Endothelial cell of umbilical vein (primary cell): Measurements from ENCODE around the gene ITM2C. TPM values are rescaled to one million over a fixed set of nuclear protein-coding genes. Genes with fewer than 3 reads are reported as not detected.

Experiments used
- BruUV-seq: library from RNA; stranded (reverse); fragments of 400-500 nt; replicated peaks from 2 replicates; lab custom pipeline; 2021; lab: Mats Ljungman, UMichigan
- CTCF ChIA-PET: fragments of 300-600, 350-600 bp; sonication (Branson Sonifier 250); formaldehyde crosslinking; loops from one replicate; lab custom pipeline; 2021; ENCODE audit warnings: antibody characterized with exemption, inconsistent platforms; lab: Charles Lee
- POLR2A ChIA-PET: fragments of 300-600, 350-600 bp; sonication (Branson Sonifier 250); formaldehyde crosslinking; loops from one replicate; lab custom pipeline; 2021; ENCODE audit warnings: antibody characterized with exemption, inconsistent platforms; lab: Charles Lee
- DNase-seq: peaks from one replicate; pipeline ENCODE4 v3.0.0-alpha.2; 2011; ENCODE audit warnings: low read depth, low spot score
- FAIRE-seq: peaks from 2 replicates; lab custom pipeline; 2011; peaks lifted over from hg19 to GRCh38; lab: Jason Lieb, UNC
- H2AFZ ChIP-seq: 2 replicates; pipeline ENCODE4 v1.6.0; 2012; ENCODE audit warnings: low read depth, low read length, control low read depth, inconsistent platforms
- H3K27ac ChIP-seq: 2 replicates; pipeline ENCODE4 v1.5.1; 2011; ENCODE audit warnings: low read depth, mild to moderate bottlenecking, control low read depth, low read length, moderate library complexity; ENCODE audit not compliant: insufficient read depth
- H3K27me3 ChIP-seq, 2 experiments: 2 replicates each; pipeline versions ENCODE4 v1.6.0 to v1.6.1; 2011; ENCODE audit warnings: low read length in 2 of 2, mixed read lengths in 1 of 2; ENCODE audit not compliant: control insufficient read depth in 2 of 2, insufficient read depth in 2 of 2
- H3K36me3 ChIP-seq, 2 experiments: 2 replicates in 1 of 2; 3 replicates in 1 of 2; pipeline ENCODE4 v1.5.1; 2011; ENCODE audit warnings: low read length in 2 of 2, mild to moderate bottlenecking in 1 of 2, moderate library complexity in 1 of 2; ENCODE audit not compliant: control insufficient read depth in 2 of 2, insufficient read depth in 2 of 2; ENCODE audit errors: extremely low read depth in 1 of 2
- H3K4me1 ChIP-seq: 3 replicates; pipeline ENCODE4 v1.5.1; 2011; ENCODE audit warnings: mild to moderate bottlenecking, low read length; ENCODE audit not compliant: control insufficient read depth, insufficient read depth; ENCODE audit errors: extremely low read depth
- H3K4me2 ChIP-seq: 2 replicates; pipeline ENCODE4 v1.6.1; 2011; ENCODE audit warnings: low read length, control low read depth, mixed read lengths; ENCODE audit not compliant: insufficient read depth
- H3K4me3 ChIP-seq, 3 experiments: fragments of 200-600 bp in 1 of 3; sonication (generic), shearing (Covaris generic) in 1 of 3; replicated peaks in 1 of 3; 2 replicates each; pipeline ENCODE4 v1.5.1; 2011 to 2016; ENCODE audit warnings: control low read depth in 3 of 3, low read length in 3 of 3, mild to moderate bottlenecking in 2 of 3, inconsistent platforms in 1 of 3, low read depth in 1 of 3, moderate library complexity in 1 of 3; ENCODE audit not compliant: insufficient read depth in 1 of 3
- H3K79me2 ChIP-seq: 2 replicates; pipeline ENCODE4 v1.6.0; 2012; ENCODE audit warnings: low read length, inconsistent platforms; ENCODE audit not compliant: control insufficient read depth, insufficient read depth
- H3K9ac ChIP-seq: replicated peaks from 2 replicates; pipeline ENCODE3; 2011; ENCODE audit warnings: low read length, control low read depth; ENCODE audit not compliant: insufficient read depth; ENCODE audit errors: extremely low read depth
- H3K9me1 ChIP-seq: replicated peaks from 3 replicates; pipeline ENCODE4 v1.6.0; 2011; ENCODE audit warnings: mild to moderate bottlenecking, low read length; ENCODE audit not compliant: control insufficient read depth, insufficient read depth; ENCODE audit errors: extremely low read depth
- H3K9me3 ChIP-seq: replicated peaks from 2 replicates; pipeline ENCODE4 v1.5.1; 2012; ENCODE audit warnings: low read length, inconsistent platforms; ENCODE audit not compliant: control insufficient read depth, insufficient read depth
- H4K20me1 ChIP-seq: replicated peaks from 2 replicates; pipeline ENCODE3; 2011; ENCODE audit warnings: mild to moderate bottlenecking, low read length; ENCODE audit not compliant: control insufficient read depth, insufficient read depth; ENCODE audit errors: extremely low read depth
- EZH2 ChIP-seq: IDR thresholded peaks from 2 replicates; pipeline ENCODE4 v1.6.1; 2012; ENCODE audit warnings: borderline replicate concordance, low read depth, mild to moderate bottlenecking, moderate library complexity, low read length, inconsistent platforms; ENCODE audit not compliant: severe bottlenecking
- FOS ChIP-seq: IDR thresholded peaks from 2 replicates; pipeline ENCODE4 v1.6.1; 2011; ENCODE audit warnings: mild to moderate bottlenecking, low read length, moderate library complexity, borderline replicate concordance; ENCODE audit not compliant: insufficient read depth
- GATA2 ChIP-seq: IDR thresholded peaks from 2 replicates; pipeline ENCODE4 v1.7.0; 2011; ENCODE audit warnings: low read depth, mild to moderate bottlenecking, moderate library complexity, mixed read lengths, low read length; ENCODE audit not compliant: insufficient read length, insufficient read depth
- JUN ChIP-seq: IDR thresholded peaks from 2 replicates; pipeline ENCODE4 v1.6.1; 2011; ENCODE audit warnings: borderline replicate concordance, low read depth; ENCODE audit not compliant: insufficient read length, insufficient read depth
- MYC ChIP-seq: IDR thresholded peaks from one replicate; pipeline ENCODE4 v1.6.1; 2011; ENCODE audit warnings: mild to moderate bottlenecking, low read depth, low read length
- POLR2A ChIP-seq: IDR thresholded peaks from 2 replicates; pipeline ENCODE4 v1.6.1; 2012; ENCODE audit warnings: low read depth, mild to moderate bottlenecking, control low read depth, low read length
- POLR2AphosphoS5 ChIP-seq: IDR thresholded peaks from 2 replicates; pipeline ENCODE4 v1.6.1; 2012; ENCODE audit warnings: low read depth, mild to moderate bottlenecking, control low read depth, low read length, moderate library complexity; ENCODE audit not compliant: insufficient read depth
- dilution Hi-C: fragments of 300-500 bp; cut with MboI; formaldehyde crosslinking; loops from one replicate; pipeline ENCODE4 v1.15.0; 2019; ENCODE audit warnings: low sequenced_read_pairs; ENCODE audit not compliant: extremely low pct_ligation_motif_present
- intact Hi-C: fragments of 100-400 bp; cut with micrococcal nuclease; formaldehyde crosslinking; loops from one replicate; pipeline ENCODE4 v1.10.0; 2022
- polyA plus RNA-seq, 4 experiments: library from polyadenylated mRNA; depleted of rRNA in 3 of 4; stranded (reverse) in 3 of 4; unstranded in 1 of 4; fragments of >200 nt; gene quantifications; 2 replicates each; pipeline versions ENCODE4 v1.2.1 to v1.2.3, GENCODE V29; 2011 to 2012; ENCODE audit warnings: missing spikeins in 1 of 4
- total RNA-seq: library from RNA; stranded (reverse); gene quantifications from 2 replicates; pipeline ENCODE4 v1.2.3, GENCODE V29; 2021
- TF ChIP-seq, protein P1 (sequence below): IDR thresholded peaks from 2 replicates; pipeline ENCODE4 v1.6.1; 2011; ENCODE audit not compliant: insufficient read depth, insufficient read length
- TF ChIP-seq, protein P2 (sequence below), 2 donors: IDR thresholded peaks; 1 replicate in 1 of 2; 2 replicates in 1 of 2; pipeline ENCODE4 v1.5.1; 2011; ENCODE audit warnings: low read length in 2 of 2, mild to moderate bottlenecking in 2 of 2, moderate library complexity in 2 of 2, control low read depth in 1 of 2, inconsistent platforms in 1 of 2, low read depth in 1 of 2; ENCODE audit not compliant: insufficient read depth in 1 of 2; ENCODE audit errors: extremely low read depth in 1 of 2

The ITM2C gene
- total and polyA plus RNA-seq, 2 donors (not counting 3 experiments of a cell fraction or from before 2014, with no cell fraction given), result 12.0 to 12.1 TPM

DNA sequence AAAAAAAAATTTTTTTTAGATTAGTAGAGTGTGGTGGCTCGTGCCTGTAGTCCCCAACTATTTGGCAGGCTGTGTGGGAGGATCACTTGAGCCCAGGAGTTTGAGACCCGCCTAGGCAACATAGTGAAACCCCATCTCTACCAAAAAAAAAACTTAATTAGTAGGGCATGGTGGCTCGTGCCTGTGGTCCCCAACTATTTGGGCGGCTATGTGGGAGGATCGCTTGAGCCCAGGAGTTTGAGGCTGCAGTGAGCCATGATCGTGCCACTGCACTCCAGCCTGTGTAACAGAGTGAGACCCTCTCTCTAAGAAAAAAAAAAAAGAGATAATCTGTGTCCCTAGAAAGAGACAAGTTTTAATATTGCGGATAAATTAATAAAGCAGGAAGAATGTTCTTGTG is 51.5 kb downstream of the ITM2C start:
- ChIA-PET CTCF (no interaction called here), POLR2A (no interaction called here)
- no TSS peak for BruUV-seq

DNA sequence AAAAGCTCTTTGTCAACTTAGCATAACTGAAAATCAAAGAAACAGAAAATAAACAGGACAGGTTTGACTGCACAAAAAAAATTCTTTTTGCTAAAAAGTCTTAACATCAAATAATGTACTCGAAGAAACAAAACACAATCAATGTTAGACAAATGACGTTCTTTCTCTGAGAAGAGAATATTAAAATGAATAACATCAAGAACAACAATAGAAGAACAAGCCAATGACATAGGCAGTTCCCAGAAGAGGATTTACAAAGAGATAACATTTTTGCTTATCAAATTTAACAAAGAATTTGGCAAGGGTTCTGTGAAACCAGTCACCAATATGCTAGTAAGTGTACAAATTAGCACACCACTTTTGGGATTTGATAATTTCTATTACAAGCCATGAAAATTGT is 54.5 kb downstream of the ITM2C start:
- Histone ChIP-seq H3K9ac (no peak overlapping the region), H3K79me2 (no peaks in the 10 kb centered on the region), H3K4me1 (no peaks in the 10 kb centered on the region), H3K4me3 (no peak overlapping the region), H3K9me3 (no peaks in the 10 kb centered on the region), H3K27me3 (peaks cover 0 to 20% of the 10 kb centered on the region in 2 experiments), H3K9me1 (no peaks in the 10 kb centered on the region), H3K36me3 (no peaks in the 10 kb centered on the region), H4K20me1 (no peaks in the 10 kb centered on the region), H3K4me2 (no peak overlapping the region), H2AFZ (no peak overlapping the region), H3K27ac (no peak overlapping the region)
- ChIA-PET CTCF (no interaction called here), POLR2A (no interaction called here)
- BruUV-seq, result no TSS peak
- DNase-seq, result no peak
- no peak for TF ChIP-seq MYC
- no peak for TF ChIP-seq JUN
- TF ChIP-seq, protein P1, sequence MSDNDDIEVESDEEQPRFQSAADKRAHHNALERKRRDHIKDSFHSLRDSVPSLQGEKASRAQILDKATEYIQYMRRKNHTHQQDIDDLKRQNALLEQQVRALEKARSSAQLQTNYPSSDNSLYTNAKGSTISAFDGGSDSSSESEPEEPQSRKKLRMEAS, result no peak
- TF ChIP-seq POLR2A, result no peak
- no peak for TF ChIP-seq FOS
- TF ChIP-seq EZH2, result no peak
- TF ChIP-seq POLR2AphosphoS5, result no peak
- TF ChIP-seq, protein P2, sequence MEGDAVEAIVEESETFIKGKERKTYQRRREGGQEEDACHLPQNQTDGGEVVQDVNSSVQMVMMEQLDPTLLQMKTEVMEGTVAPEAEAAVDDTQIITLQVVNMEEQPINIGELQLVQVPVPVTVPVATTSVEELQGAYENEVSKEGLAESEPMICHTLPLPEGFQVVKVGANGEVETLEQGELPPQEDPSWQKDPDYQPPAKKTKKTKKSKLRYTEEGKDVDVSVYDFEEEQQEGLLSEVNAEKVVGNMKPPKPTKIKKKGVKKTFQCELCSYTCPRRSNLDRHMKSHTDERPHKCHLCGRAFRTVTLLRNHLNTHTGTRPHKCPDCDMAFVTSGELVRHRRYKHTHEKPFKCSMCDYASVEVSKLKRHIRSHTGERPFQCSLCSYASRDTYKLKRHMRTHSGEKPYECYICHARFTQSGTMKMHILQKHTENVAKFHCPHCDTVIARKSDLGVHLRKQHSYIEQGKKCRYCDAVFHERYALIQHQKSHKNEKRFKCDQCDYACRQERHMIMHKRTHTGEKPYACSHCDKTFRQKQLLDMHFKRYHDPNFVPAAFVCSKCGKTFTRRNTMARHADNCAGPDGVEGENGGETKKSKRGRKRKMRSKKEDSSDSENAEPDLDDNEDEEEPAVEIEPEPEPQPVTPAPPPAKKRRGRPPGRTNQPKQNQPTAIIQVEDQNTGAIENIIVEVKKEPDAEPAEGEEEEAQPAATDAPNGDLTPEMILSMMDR (IDR thresholded peaks at IDR 0.05; ENCODE audit: extremely low read depth in 1 of 2, insufficient read depth in 1 of 2, low read depth in 1 of 2, low read length in 2 of 2), result no peak
- no peak for TF ChIP-seq GATA2
- intact Hi-C loops, result no loop called here
- dilution Hi-C loops, result no loop called here
- FAIRE-seq, result no peak

More for the DNA sequence above, 51.5 kb downstream of the ITM2C start:
- Histone ChIP-seq H3K4me3 (no peak overlapping the region), H3K27ac (no peak overlapping the region), H2AFZ (no peak overlapping the region), H3K79me2 (no peaks in the 10 kb centered on the region), H3K27me3 (peaks cover 2 to 20% of the 10 kb centered on the region in 2 experiments), H3K36me3 (no peaks in the 10 kb centered on the region), H3K9ac (no peak overlapping the region), H4K20me1 (no peaks in the 10 kb centered on the region), H3K9me1 (no peaks in the 10 kb centered on the region), H3K4me1 (no peaks in the 10 kb centered on the region), H3K9me3 (no peaks in the 10 kb centered on the region), H3K4me2 (no peak overlapping the region)
- dilution Hi-C loops, result no loop called here
- TF ChIP-seq POLR2A (no peak), EZH2 (no peak), POLR2AphosphoS5 (no peak), JUN (no peak)
- TF ChIP-seq, protein P1, result no peak
- FAIRE-seq, result no peak
- DNase-seq, result no peak
- intact Hi-C loops, result no loop called here
